ENCODE data around the gene CADPS.

Gene CADPS

GRCh38 chr3:62361261-62361660, 514.0 kb downstream of the CADPS start:
- no peak for DNase-seq

- DNase-seq = no peak
These were observed 515.7 kb downstream of the CADPS start for GRCh38 chr3:62359531-62359930.

DNA sequence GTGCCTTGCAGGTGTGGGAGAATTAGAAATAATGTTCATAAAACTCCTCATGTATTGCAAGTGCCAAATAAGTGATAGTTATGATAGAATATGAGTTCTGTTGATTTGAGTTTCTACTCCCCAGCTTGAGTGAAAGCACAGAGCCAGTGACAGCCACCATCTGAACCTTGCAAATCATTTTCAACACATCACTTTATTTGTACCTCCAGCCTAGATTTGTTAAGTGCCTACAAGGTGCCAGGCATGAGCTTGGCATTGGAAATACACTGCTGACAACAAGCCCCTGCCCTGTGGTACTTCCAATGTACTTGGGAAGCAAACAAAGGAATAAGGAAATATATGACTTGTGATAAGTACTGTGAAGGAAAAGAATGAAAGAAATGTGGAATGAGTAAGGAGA, 518.9 kb downstream of the CADPS start:
- DNase-seq = no peak

GRCh38 chr3:62355703-62356102, 519.5 kb downstream of the CADPS start:
- DNase-seq = no peak
